Smooth muscle cell (in vitro differentiated cells): ENCODE measurements around the gene ADAMTS17. TPM values are rescaled to one million over a fixed set of nuclear protein-coding genes. Genes with fewer than 3 reads are reported as not detected.

Source experiments
- DNase-seq: peaks from one replicate; lab custom pipeline; 2025; ENCODE audit not compliant: unreplicated experiment; lab: John Stamatoyannopoulos, UW
- H2AFZ ChIP-seq: fragments of 200-600 bp; sonication (generic); 2 replicates; pipeline ENCODE4 v1.6.0; 2016; ENCODE audit warnings: antibody characterized with exemption, low read depth, mild to moderate bottlenecking
- H3F3A ChIP-seq: fragments of 200-600 bp; sonication (generic); 2 replicates; pipeline ENCODE4 v1.6.0; 2017; ENCODE audit warnings: antibody characterized with exemption, low read depth
- H3K27ac ChIP-seq: fragments of 200-600 bp; sonication (generic); 2 replicates; pipeline ENCODE4 v1.5.1; 2016; ENCODE audit warnings: low read depth, mild to moderate bottlenecking
- H3K27me3 ChIP-seq: fragments of 200-600 bp; sonication (generic); 2 replicates; pipeline ENCODE4 v1.6.1; 2016; ENCODE audit warnings: low read depth, mild to moderate bottlenecking
- H3K36me3 ChIP-seq: fragments of 200-600 bp; sonication (generic); 2 replicates; pipeline ENCODE4 v1.5.1; 2016; ENCODE audit warnings: low read depth
- H3K4me1 ChIP-seq: fragments of 200-600 bp; sonication (generic); 2 replicates; pipeline ENCODE4 v1.5.1; 2016; ENCODE audit warnings: low read depth
- H3K4me2 ChIP-seq: fragments of 200-600 bp; sonication (generic); 2 replicates; pipeline ENCODE4 v1.6.0; 2016; ENCODE audit warnings: mild to moderate bottlenecking
- H3K4me3 ChIP-seq: fragments of 200-600 bp; sonication (generic); 2 replicates; pipeline ENCODE4 v1.5.1; 2016; ENCODE audit warnings: mild to moderate bottlenecking
- H3K79me2 ChIP-seq: fragments of 200-600 bp; sonication (generic); 2 replicates; pipeline ENCODE4 v1.6.0; 2016; ENCODE audit warnings: low read depth, mild to moderate bottlenecking
- H3K9ac ChIP-seq: fragments of 200-600 bp; sonication (generic); 2 replicates; pipeline ENCODE4 v1.6.0; 2016; ENCODE audit warnings: low read depth
- H3K9me3 ChIP-seq: fragments of 200-600 bp; sonication (generic); replicated peaks from 2 replicates; pipeline ENCODE4 v1.5.1; 2016; ENCODE audit warnings: low read depth
- H4K20me1 ChIP-seq: fragments of 200-600 bp; sonication (generic); 2 replicates; pipeline ENCODE4 v1.6.0; 2016; ENCODE audit warnings: low read depth
- CTCF ChIP-seq: fragments of 200-600 bp; sonication (generic); IDR thresholded peaks from 2 replicates; pipeline ENCODE4 v1.5.1; 2017; ENCODE audit warnings: borderline replicate concordance, mild to moderate bottlenecking, antibody characterized with exemption; ENCODE audit not compliant: insufficient read depth, poor library complexity, severe bottlenecking
- WGBS: methylation state at CpG from one replicate; pipeline ENCODE4 v1.1.7; 2016; ENCODE audit warnings: low lambda C conversion rate; 5-methylcytosine and 5-hydroxymethylcytosine counted together
- polyA plus RNA-seq: library from polyadenylated mRNA; unstranded; fragments of >200 nt; fragmentation: Nextera tagmentation; extraction: Ambion mirVana; gene quantifications from 2 replicates; pipeline ENCODE4 v1.2.1, GENCODE V29; 2016
- total RNA-seq: library from RNA; depleted of rRNA; stranded (reverse); fragments of >200 nt; gene quantifications from 2 replicates; pipeline ENCODE4 v1.2.3, GENCODE V29; 2014

ADAMTS17 gene
- total and polyA plus RNA-seq, 2 experiments from 2014 or later, result 0.63 to 3.1 TPM

- no peaks in the 10 kb centered on the region for H3K9me3 ChIP-seq
Observed at GRCh38 chr15:100189319-100189718, 152.5 kb downstream of the ADAMTS17 start.

GRCh38 chr15:100187677-100188076 lies 154.1 kb downstream of the ADAMTS17 start:
- Histone ChIP-seq H3K27ac (no peak overlapping the region), H2AFZ (no peak overlapping the region), H3K79me2 (no peaks in the 10 kb centered on the region), H3K4me2 (no peak overlapping the region), H3F3A (no peaks in the 10 kb centered on the region), H3K36me3 (no peaks in the 10 kb centered on the region), H3K9me3 (no peaks in the 10 kb centered on the region), H4K20me1 (no peaks in the 10 kb centered on the region), H3K4me3 (no peak overlapping the region), H3K27me3 (peaks cover 5% of the 10 kb centered on the region), H3K9ac (no peak overlapping the region), H3K4me1 (no peaks in the 10 kb centered on the region)
- no peak for DNase-seq
- 91% methylated on average over 8 of the region's 8 CpGs for WGBS
- TF ChIP-seq CTCF, result no peak

More at GRCh38 chr15:100189319-100189718, 152.5 kb downstream of the ADAMTS17 start:
- Histone ChIP-seq H3K27me3 (peaks cover 5% of the 10 kb centered on the region), H3K79me2 (no peaks in the 10 kb centered on the region), H3F3A (no peaks in the 10 kb centered on the region), H3K4me3 (no peak overlapping the region), H2AFZ (no peak overlapping the region), H3K4me2 (no peak overlapping the region), H4K20me1 (no peaks in the 10 kb centered on the region), H3K4me1 (no peaks in the 10 kb centered on the region), H3K36me3 (no peaks in the 10 kb centered on the region), H3K9ac (no peak overlapping the region), H3K27ac (no peak overlapping the region)
- no peak for TF ChIP-seq CTCF
- WGBS, result 77% methylated on average over 6 of the region's 6 CpGs
- no peak for DNase-seq

- no peak overlapping the region for H3K4me2 ChIP-seq
- no peak for TF ChIP-seq CTCF
Observed at GRCh38 chr15:100186960-100187359, 154.8 kb downstream of the ADAMTS17 start.

GRCh38 chr15:100186366-100186765 lies 155.4 kb downstream of the ADAMTS17 start:
- H2AFZ ChIP-seq, result no peak overlapping the region
- no peaks in the 10 kb centered on the region for H4K20me1 ChIP-seq
- 96% methylated on average over 5 of the region's 5 CpGs for WGBS
- no peaks in the 10 kb centered on the region for H3K4me1 ChIP-seq
- H3K27ac ChIP-seq, result no peak overlapping the region
- TF ChIP-seq CTCF, result no peak
- DNase-seq, result no peak
- H3F3A ChIP-seq, result no peaks in the 10 kb centered on the region
- H3K27me3 ChIP-seq, result peaks cover 5% of the 10 kb centered on the region
- H3K36me3 ChIP-seq, result no peaks in the 10 kb centered on the region
- H3K9ac ChIP-seq, result no peak overlapping the region
- H3K9me3 ChIP-seq, result no peaks in the 10 kb centered on the region
- no peak overlapping the region for H3K4me3 ChIP-seq
- H3K4me2 ChIP-seq, result no peak overlapping the region
- no peaks in the 10 kb centered on the region for H3K79me2 ChIP-seq

More at GRCh38 chr15:100186960-100187359, 154.8 kb downstream of the ADAMTS17 start:
- Histone ChIP-seq H4K20me1 (no peaks in the 10 kb centered on the region), H3K27ac (no peak overlapping the region), H3K36me3 (no peaks in the 10 kb centered on the region), H3F3A (no peaks in the 10 kb centered on the region), H3K79me2 (no peaks in the 10 kb centered on the region), H3K4me1 (no peaks in the 10 kb centered on the region), H3K4me3 (no peak overlapping the region), H3K27me3 (peaks cover 5% of the 10 kb centered on the region), H3K9ac (no peak overlapping the region), H2AFZ (no peak overlapping the region), H3K9me3 (no peaks in the 10 kb centered on the region)
- no peak for DNase-seq
- 91% methylated on average over 6 of the region's 6 CpGs for WGBS
